Endothelial cell (in vitro differentiated cells): ENCODE measurements around the gene SVEP1. TPM values are rescaled to one million over a fixed set of nuclear protein-coding genes. Genes with fewer than 3 reads are reported as not detected.
"Not testable (repeated sequence)": the region's sequence is repeated elsewhere in the genome, so short reads cannot be mapped to it uniquely, and the experiment has no call there.

ENCODE experiments used
- DNase-seq: peaks from one replicate; pipeline ENCODE4 v3.0.0; 2021; ENCODE audit warnings: low spot score
- H3K27ac Mint-ChIP-seq: one replicate; pipeline ENCODE4 v1.8.0; 2021; ENCODE audit warnings: mixed read lengths, inconsistent platforms; ENCODE audit not compliant: unreplicated experiment
- H3K27me3 Mint-ChIP-seq: one replicate; pipeline ENCODE4 v1.8.0; 2021; ENCODE audit warnings: mild to moderate bottlenecking, moderate library complexity, mixed read lengths, inconsistent platforms; ENCODE audit not compliant: unreplicated experiment
- H3K36me3 Mint-ChIP-seq: one replicate; pipeline ENCODE4 v1.8.0; 2021; ENCODE audit warnings: mild to moderate bottlenecking, low read depth, mixed read lengths, inconsistent platforms; ENCODE audit not compliant: unreplicated experiment
- H3K4me1 Mint-ChIP-seq: one replicate; pipeline ENCODE4 v1.8.0; 2021; ENCODE audit warnings: mild to moderate bottlenecking, mixed read lengths, inconsistent platforms; ENCODE audit not compliant: unreplicated experiment
- H3K4me3 Mint-ChIP-seq: one replicate; pipeline ENCODE4 v1.8.0; 2021; ENCODE audit warnings: mild to moderate bottlenecking, mixed read lengths, inconsistent platforms; ENCODE audit not compliant: unreplicated experiment
- H3K9me3 Mint-ChIP-seq: one replicate; pipeline ENCODE4 v1.8.0; 2021; ENCODE audit warnings: mixed read lengths, inconsistent platforms; ENCODE audit not compliant: unreplicated experiment
- CTCF ChIP-seq: fragments of 200-600 bp; sonication (generic); IDR thresholded peaks from one replicate; pipeline ENCODE4 v1.5.0; 2021; ENCODE audit warnings: antibody characterized with exemption; ENCODE audit not compliant: unreplicated experiment
- total RNA-seq: library from RNA; stranded (reverse); fragmentation: NEBNext Ultra II Directional; extraction: Animal tissue kit (Norgen Biotek cat#: 25700); gene quantifications from one replicate; pipeline ENCODE4 v1.2.1, GENCODE V29; 2021; ENCODE audit not compliant: unreplicated experiment

SVEP1 gene
- total RNA-seq, 1 donor from 2014 or later: 0.08 TPM

DNA sequence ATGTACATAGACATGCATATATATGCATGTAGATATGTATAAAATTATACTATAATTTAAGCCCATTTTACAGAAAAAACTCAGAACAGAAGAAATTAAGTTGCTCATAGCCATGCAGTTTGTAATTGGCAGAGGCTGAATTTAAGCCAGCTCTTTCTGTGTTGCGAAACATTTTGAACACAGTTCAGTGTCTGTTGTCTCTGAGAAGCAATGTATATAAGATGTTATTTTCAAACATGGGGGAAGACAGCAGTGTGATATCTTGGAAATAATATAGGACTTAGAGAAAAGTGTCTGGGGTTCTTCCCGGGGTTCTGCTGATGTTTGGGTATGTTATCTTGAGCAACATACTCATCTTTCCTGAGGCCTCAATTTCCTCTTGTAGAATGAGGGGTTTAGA is 37.6 kb downstream of the SVEP1 start:
- DNase-seq: no peak
- no peaks in the 10 kb centered on the region for H3K27me3 Mint-ChIP-seq
- H3K4me3 Mint-ChIP-seq: no peak overlapping the region
- peaks cover 8% of the 10 kb centered on the region for H3K4me1 Mint-ChIP-seq
- no peaks in the 10 kb centered on the region for H3K36me3 Mint-ChIP-seq
- peak overlapping the region; percentile 31 for H3K27ac Mint-ChIP-seq
- TF ChIP-seq CTCF: no peak
- H3K9me3 Mint-ChIP-seq: no peaks in the 10 kb centered on the region

GRCh38 chr9:110538647-110539041 is 40.9 kb downstream of the SVEP1 start:
- TF ChIP-seq CTCF: no peak
- no peak overlapping the region for H3K4me3 Mint-ChIP-seq

GRCh38 chr9:110537841-110538646 is 41.5 kb downstream of the SVEP1 start:
- H3K9me3 Mint-ChIP-seq: no peaks in the 10 kb centered on the region
- no peak for DNase-seq
- no peaks in the 10 kb centered on the region for H3K27me3 Mint-ChIP-seq
- H3K4me3 Mint-ChIP-seq: no peak overlapping the region
- peaks cover 8% of the 10 kb centered on the region for H3K4me1 Mint-ChIP-seq
- TF ChIP-seq CTCF: no peak
- no peaks in the 10 kb centered on the region for H3K36me3 Mint-ChIP-seq
- H3K27ac Mint-ChIP-seq: no peak overlapping the region

More at GRCh38 chr9:110538647-110539041, 40.9 kb downstream of the SVEP1 start:
- DNase-seq: no peak
- no peaks in the 10 kb centered on the region for H3K9me3 Mint-ChIP-seq
- H3K4me1 Mint-ChIP-seq: peaks cover 8% of the 10 kb centered on the region
- H3K36me3 Mint-ChIP-seq: no peaks in the 10 kb centered on the region
- H3K27ac Mint-ChIP-seq: no peak overlapping the region
- no peaks in the 10 kb centered on the region for H3K27me3 Mint-ChIP-seq

GRCh38 chr9:110536822-110537221 is 42.7 kb downstream of the SVEP1 start:
- H3K27me3 Mint-ChIP-seq: no peaks in the 10 kb centered on the region
- H3K27ac Mint-ChIP-seq: no peak overlapping the region
- TF ChIP-seq CTCF: no peak
- DNase-seq: no peak
- no peak overlapping the region for H3K4me3 Mint-ChIP-seq
- no peaks in the 10 kb centered on the region for H3K36me3 Mint-ChIP-seq
- H3K4me1 Mint-ChIP-seq: no peaks in the 10 kb centered on the region
- H3K9me3 Mint-ChIP-seq: no peaks in the 10 kb centered on the region

GRCh38 chr9:110534162-110534561 is 45.4 kb downstream of the SVEP1 start:
- not testable (repeated sequence) for H3K9me3 Mint-ChIP-seq

More at GRCh38 chr9:110534162-110534561, 45.4 kb downstream of the SVEP1 start:
- not testable (repeated sequence) for H3K27me3 Mint-ChIP-seq, DNase-seq, H3K27ac Mint-ChIP-seq, H3K4me1 Mint-ChIP-seq, H3K4me3 Mint-ChIP-seq, H3K36me3 Mint-ChIP-seq
